Astrocyte (in vitro differentiated cells and primary cell): Measurements from ENCODE around the gene C11orf91. TPM values are rescaled to one million over a fixed set of nuclear protein-coding genes. Genes with fewer than 3 reads are reported as not detected.

Experiments used
- DNase-seq: peaks from one replicate; pipeline ENCODE4 v3.0.0-alpha.2; 2010; ENCODE audit warnings: low read depth
- FAIRE-seq: peaks from 2 replicates; lab custom pipeline; 2011; peaks lifted over from hg19 to GRCh38; lab: Jason Lieb, UNC
- H2AFZ ChIP-seq: 2 replicates; pipeline ENCODE4 v1.6.0; 2012; ENCODE audit warnings: low read depth, low read length, inconsistent platforms
- H3K27ac ChIP-seq: 2 replicates; pipeline ENCODE4 v1.5.1; 2011; ENCODE audit warnings: low read depth, low read length, inconsistent platforms
- H3K27me3 ChIP-seq: 2 replicates; pipeline ENCODE4 v1.6.0; 2011; ENCODE audit warnings: low read length, inconsistent platforms; ENCODE audit not compliant: insufficient read depth
- H3K36me3 ChIP-seq: 2 replicates; pipeline ENCODE4 v1.5.1; 2011; ENCODE audit warnings: low read length, inconsistent platforms; ENCODE audit not compliant: insufficient read depth
- H3K4me1 ChIP-seq: 2 replicates; pipeline ENCODE4 v1.5.1; 2011; ENCODE audit warnings: low read length, inconsistent platforms; ENCODE audit not compliant: insufficient read depth
- H3K4me2 ChIP-seq: 2 replicates; pipeline ENCODE4 v1.6.0; 2012; ENCODE audit warnings: low read length, inconsistent platforms
- H3K4me3 ChIP-seq: 2 replicates; pipeline ENCODE4 v1.5.1; 2011; ENCODE audit warnings: low read depth, mild to moderate bottlenecking, low read length, inconsistent platforms; ENCODE audit not compliant: insufficient read depth
- H3K79me2 ChIP-seq: 2 replicates; pipeline ENCODE4 v1.6.0; 2012; ENCODE audit warnings: mild to moderate bottlenecking, low read length, inconsistent platforms; ENCODE audit not compliant: insufficient read depth
- H3K9ac ChIP-seq: 2 replicates; pipeline ENCODE4 v1.6.0; 2012; ENCODE audit warnings: mild to moderate bottlenecking, low read length, inconsistent platforms
- H3K9me3 ChIP-seq: 2 replicates; pipeline ENCODE4 v1.5.1; 2012; ENCODE audit warnings: low read depth, mild to moderate bottlenecking, low read length, inconsistent platforms; ENCODE audit not compliant: insufficient read depth
- H4K20me1 ChIP-seq: 2 replicates; pipeline ENCODE4 v1.6.0; 2012; ENCODE audit warnings: low read length, inconsistent platforms; ENCODE audit not compliant: insufficient read depth
- H3K27ac Mint-ChIP-seq: one replicate; pipeline ENCODE4 v1.8.0; 2021; ENCODE audit warnings: mild to moderate bottlenecking, mixed read lengths; ENCODE audit not compliant: unreplicated experiment
- H3K27me3 Mint-ChIP-seq: one replicate; pipeline ENCODE4 v1.8.0; 2021; ENCODE audit warnings: low read depth, mixed read lengths; ENCODE audit not compliant: unreplicated experiment
- H3K36me3 Mint-ChIP-seq: one replicate; pipeline ENCODE4 v1.8.0; 2021; ENCODE audit warnings: low read depth, mixed read lengths; ENCODE audit not compliant: unreplicated experiment
- H3K4me1 Mint-ChIP-seq: one replicate; pipeline ENCODE4 v1.8.0; 2021; ENCODE audit warnings: low read depth, mixed read lengths; ENCODE audit not compliant: unreplicated experiment
- H3K4me3 Mint-ChIP-seq: one replicate; pipeline ENCODE4 v1.8.0; 2021; ENCODE audit warnings: mild to moderate bottlenecking, moderate library complexity, mixed read lengths; ENCODE audit not compliant: unreplicated experiment
- H3K9me3 Mint-ChIP-seq: one replicate; pipeline ENCODE4 v1.8.0; 2021; ENCODE audit warnings: mild to moderate bottlenecking, mixed read lengths; ENCODE audit not compliant: unreplicated experiment
- CTCF ChIP-seq: IDR thresholded peaks from 2 replicates; pipeline ENCODE4 v1.5.1; 2011; ENCODE audit warnings: low read depth, mild to moderate bottlenecking, inconsistent platforms, low read length, moderate library complexity; ENCODE audit not compliant: insufficient read depth
- EZH2 ChIP-seq: IDR thresholded peaks from 2 replicates; pipeline ENCODE4 v1.6.1; 2012; ENCODE audit warnings: mild to moderate bottlenecking, low read length, inconsistent platforms; ENCODE audit not compliant: insufficient read depth
- total RNA-seq: library from RNA; stranded (reverse); gene quantifications from 2 replicates; pipeline ENCODE4 v1.2.1, GENCODE V29; 2021

C11orf91 gene
- total RNA-seq, 1 donor from 2014 or later = not detected

DNA sequence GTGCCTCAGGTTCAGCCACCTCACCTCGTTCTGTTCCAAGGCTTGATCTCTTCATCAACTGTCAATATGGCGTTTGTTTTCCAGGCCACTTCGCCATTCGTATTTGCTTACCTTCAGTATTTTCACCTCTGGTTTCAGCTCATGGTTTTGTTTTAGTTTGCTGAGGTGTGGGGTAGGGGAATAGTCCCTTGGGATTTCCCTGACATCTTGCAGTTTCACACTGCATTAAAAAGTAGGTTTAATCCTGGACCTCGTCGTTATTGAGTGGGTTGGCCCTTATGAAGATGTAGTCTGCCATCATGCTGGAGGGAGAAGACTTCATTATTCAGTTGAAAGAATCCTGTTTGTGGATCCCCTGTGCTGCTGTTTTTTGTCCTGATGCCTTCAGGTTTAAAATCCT lies 46.0 kb downstream of the C11orf91 start:
- Histone ChIP-seq H2AFZ (no peak overlapping the region), H3K36me3 (no peaks in the 10 kb centered on the region), H4K20me1 (no peaks in the 10 kb centered on the region), H3K9me3 (no peaks in the 10 kb centered on the region), H3K4me2 (no peak overlapping the region), H3K79me2 (no peaks in the 10 kb centered on the region), H3K4me3 (no peak overlapping the region), H3K4me1 (peaks cover 8% of the 10 kb centered on the region), H3K27ac (no peak overlapping the region), H3K27me3 (no peaks in the 10 kb centered on the region), H3K9ac (no peak overlapping the region)
- DNase-seq (no peak), FAIRE-seq (no peak)
- peaks cover 2% of the 10 kb centered on the region for H3K27me3 Mint-ChIP-seq
- no peaks in the 10 kb centered on the region for H3K4me1 Mint-ChIP-seq
- H3K27ac Mint-ChIP-seq = no peak overlapping the region
- no peak overlapping the region for H3K4me3 Mint-ChIP-seq
- no peak for TF ChIP-seq EZH2
- TF ChIP-seq CTCF = no peak
- H3K9me3 Mint-ChIP-seq = peaks cover 2% of the 10 kb centered on the region
- H3K36me3 Mint-ChIP-seq = peaks cover 8% of the 10 kb centered on the region

- no peak overlapping the region for H2AFZ ChIP-seq
- no peaks in the 10 kb centered on the region for H4K20me1 ChIP-seq
- no peak overlapping the region for H3K4me3 ChIP-seq
- H3K36me3 Mint-ChIP-seq = peaks cover 5% of the 10 kb centered on the region
- no peak overlapping the region for H3K27ac ChIP-seq
- H3K27me3 Mint-ChIP-seq = peaks cover 2% of the 10 kb centered on the region
- no peaks in the 10 kb centered on the region for H3K36me3 ChIP-seq
- no peak for DNase-seq
- H3K4me1 ChIP-seq = peaks cover 8% of the 10 kb centered on the region
- no peaks in the 10 kb centered on the region for H3K27me3 ChIP-seq
- peaks cover 2% of the 10 kb centered on the region for H3K9me3 Mint-ChIP-seq
- H3K4me3 Mint-ChIP-seq = no peak overlapping the region
- TF ChIP-seq EZH2 (no peak), CTCF (no peak)
- no peak overlapping the region for H3K9ac ChIP-seq
- H3K27ac Mint-ChIP-seq = no peak overlapping the region
- FAIRE-seq = no peak
- H3K4me1 Mint-ChIP-seq = no peaks in the 10 kb centered on the region
- H3K79me2 ChIP-seq = no peaks in the 10 kb centered on the region
- no peak overlapping the region for H3K4me2 ChIP-seq
- no peaks in the 10 kb centered on the region for H3K9me3 ChIP-seq
Measured at GRCh38 chr11:33652930-33653329, 47.7 kb downstream of the C11orf91 start.

GRCh38 chr11:33652431-33652830 lies 48.2 kb downstream of the C11orf91 start:
- TF ChIP-seq EZH2 = no peak
- TF ChIP-seq CTCF = no peak
- Histone ChIP-seq H3K4me3 (no peak overlapping the region), H3K27me3 (no peaks in the 10 kb centered on the region), H3K79me2 (no peaks in the 10 kb centered on the region), H2AFZ (no peak overlapping the region), H3K9me3 (no peaks in the 10 kb centered on the region), H3K27ac (no peak overlapping the region), H3K9ac (no peak overlapping the region), H3K4me1 (peaks cover 8% of the 10 kb centered on the region), H3K36me3 (no peaks in the 10 kb centered on the region), H4K20me1 (no peaks in the 10 kb centered on the region), H3K4me2 (no peak overlapping the region)
- Mint-ChIP-seq H3K4me3 (no peak overlapping the region), H3K36me3 (peaks cover 5% of the 10 kb centered on the region), H3K9me3 (peaks cover 2% of the 10 kb centered on the region), H3K4me1 (no peaks in the 10 kb centered on the region), H3K27ac (no peak overlapping the region), H3K27me3 (peaks cover 2% of the 10 kb centered on the region)
- DNase-seq = no peak
- FAIRE-seq = no peak
